DND-41 (cell line): Measurements from ENCODE around the gene TET1.
"Not testable (repeated sequence)": the region's sequence is repeated elsewhere in the genome, so short reads cannot be mapped to it uniquely, and the experiment has no call there.

ENCODE experiments used
- ATAC-seq: fragments of 200-7000 bp; cut with Tn5 transposase; 3 replicates; pipeline ENCODE4 v1.9.1; 2021; ENCODE audit warnings: low read depth; ENCODE audit not compliant: insufficient read depth
- DNase-seq: peaks from one replicate; pipeline ENCODE4 v3.0.0-alpha.2; 2020
- H2AFZ ChIP-seq: 2 replicates; pipeline ENCODE4 v1.6.0; 2012; ENCODE audit warnings: low read depth, low read length
- H3K27ac ChIP-seq: 2 replicates; pipeline ENCODE4 v1.5.1; 2012; ENCODE audit warnings: low read length, inconsistent platforms
- H3K27me3 ChIP-seq: fragments of 200-600 bp; sonication (generic); 2 replicates; pipeline ENCODE4 v1.6.0; 2012; ENCODE audit warnings: low read length, mild to moderate bottlenecking, inconsistent platforms; ENCODE audit not compliant: insufficient read depth, poor library complexity
- H3K36me3 ChIP-seq: 2 replicates; pipeline ENCODE4 v1.5.1; 2012; ENCODE audit warnings: low read length, inconsistent platforms; ENCODE audit not compliant: insufficient read depth
- H3K4me1 ChIP-seq: 2 replicates; pipeline ENCODE4 v1.5.1; 2012; ENCODE audit warnings: mild to moderate bottlenecking, low read length; ENCODE audit not compliant: insufficient read depth
- H3K4me2 ChIP-seq: 2 replicates; pipeline ENCODE4 v1.6.0; 2012; ENCODE audit warnings: mild to moderate bottlenecking, moderate library complexity, low read length, inconsistent platforms; ENCODE audit not compliant: insufficient read depth
- H3K4me3 ChIP-seq, 2 experiments: fragments of 200-600 bp in 1 of 2; shearing (Covaris generic) in 1 of 2; 2 replicates each; pipeline ENCODE4 v1.5.1; 2012 to 2016; ENCODE audit warnings: inconsistent platforms in 2 of 2, low read length in 2 of 2, mild to moderate bottlenecking in 2 of 2, low read depth in 1 of 2, moderate library complexity in 1 of 2
- H3K79me2 ChIP-seq: 2 replicates; pipeline ENCODE4 v1.6.0; 2012; ENCODE audit warnings: low read length, inconsistent platforms; ENCODE audit not compliant: insufficient read depth
- H3K9ac ChIP-seq: 2 replicates; pipeline ENCODE4 v1.6.0; 2012; ENCODE audit warnings: low read depth, mild to moderate bottlenecking, inconsistent platforms, low read length, moderate library complexity
- H3K9me3 ChIP-seq: 2 replicates; pipeline ENCODE4 v1.5.1; 2012; ENCODE audit warnings: low read length, moderate library complexity, mild to moderate bottlenecking, inconsistent platforms; ENCODE audit not compliant: insufficient read depth, severe bottlenecking
- H4K20me1 ChIP-seq: 2 replicates; pipeline ENCODE4 v1.6.0; 2012; ENCODE audit warnings: low read length; ENCODE audit not compliant: insufficient read depth
- EZH2 ChIP-seq: IDR thresholded peaks from 3 replicates; pipeline ENCODE4 v1.6.1; 2012; ENCODE audit warnings: borderline replicate concordance, low read depth, mild to moderate bottlenecking, moderate library complexity, low read length, inconsistent platforms; ENCODE audit not compliant: severe bottlenecking
- TF ChIP-seq, protein P1 (sequence below): IDR thresholded peaks from 2 replicates; pipeline ENCODE4 v1.5.1; 2012; ENCODE audit warnings: borderline replicate concordance, low read length, moderate library complexity, mild to moderate bottlenecking; ENCODE audit not compliant: poor library complexity, severe bottlenecking; ENCODE audit errors: extremely low read depth

The TET1 gene

DNA sequence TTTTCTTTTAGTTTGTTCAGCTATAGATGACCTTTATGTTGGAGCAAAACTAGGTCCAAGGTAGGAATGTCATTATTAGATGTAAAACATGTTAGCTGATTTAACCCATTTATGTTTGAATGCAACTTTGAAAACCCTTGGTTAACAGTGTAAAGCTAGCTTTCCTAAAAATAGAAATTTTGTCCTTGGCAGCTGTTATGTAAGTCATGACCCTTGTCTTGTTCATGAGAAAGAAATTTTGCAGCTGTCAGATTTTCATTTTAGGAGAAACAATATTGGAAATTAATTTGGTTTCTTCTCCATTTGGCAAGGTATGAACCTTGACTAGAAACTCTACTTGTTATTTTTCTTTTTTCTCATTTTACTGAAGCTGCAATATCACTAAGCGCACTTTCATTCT is 137.0 kb downstream of the TET1 start:
- H3K9me3 ChIP-seq, result no peaks in the 10 kb centered on the region
- DNase-seq (no peak), ATAC-seq (no peak)
- no peaks in the 10 kb centered on the region for H3K36me3 ChIP-seq
- no peaks in the 10 kb centered on the region for H3K4me1 ChIP-seq
- no peaks in the 10 kb centered on the region for H3K79me2 ChIP-seq
- H3K4me3 ChIP-seq, result no peak overlapping the region
- no peak overlapping the region for H3K9ac ChIP-seq
- H4K20me1 ChIP-seq, result no peaks in the 10 kb centered on the region
- no peak overlapping the region for H3K4me2 ChIP-seq
- TF ChIP-seq, protein P1, sequence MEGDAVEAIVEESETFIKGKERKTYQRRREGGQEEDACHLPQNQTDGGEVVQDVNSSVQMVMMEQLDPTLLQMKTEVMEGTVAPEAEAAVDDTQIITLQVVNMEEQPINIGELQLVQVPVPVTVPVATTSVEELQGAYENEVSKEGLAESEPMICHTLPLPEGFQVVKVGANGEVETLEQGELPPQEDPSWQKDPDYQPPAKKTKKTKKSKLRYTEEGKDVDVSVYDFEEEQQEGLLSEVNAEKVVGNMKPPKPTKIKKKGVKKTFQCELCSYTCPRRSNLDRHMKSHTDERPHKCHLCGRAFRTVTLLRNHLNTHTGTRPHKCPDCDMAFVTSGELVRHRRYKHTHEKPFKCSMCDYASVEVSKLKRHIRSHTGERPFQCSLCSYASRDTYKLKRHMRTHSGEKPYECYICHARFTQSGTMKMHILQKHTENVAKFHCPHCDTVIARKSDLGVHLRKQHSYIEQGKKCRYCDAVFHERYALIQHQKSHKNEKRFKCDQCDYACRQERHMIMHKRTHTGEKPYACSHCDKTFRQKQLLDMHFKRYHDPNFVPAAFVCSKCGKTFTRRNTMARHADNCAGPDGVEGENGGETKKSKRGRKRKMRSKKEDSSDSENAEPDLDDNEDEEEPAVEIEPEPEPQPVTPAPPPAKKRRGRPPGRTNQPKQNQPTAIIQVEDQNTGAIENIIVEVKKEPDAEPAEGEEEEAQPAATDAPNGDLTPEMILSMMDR, result no peak
- TF ChIP-seq EZH2, result no peak
- H3K27ac ChIP-seq, result no peak overlapping the region
- no peaks in the 10 kb centered on the region for H3K27me3 ChIP-seq
- no peak overlapping the region for H2AFZ ChIP-seq

DNA sequence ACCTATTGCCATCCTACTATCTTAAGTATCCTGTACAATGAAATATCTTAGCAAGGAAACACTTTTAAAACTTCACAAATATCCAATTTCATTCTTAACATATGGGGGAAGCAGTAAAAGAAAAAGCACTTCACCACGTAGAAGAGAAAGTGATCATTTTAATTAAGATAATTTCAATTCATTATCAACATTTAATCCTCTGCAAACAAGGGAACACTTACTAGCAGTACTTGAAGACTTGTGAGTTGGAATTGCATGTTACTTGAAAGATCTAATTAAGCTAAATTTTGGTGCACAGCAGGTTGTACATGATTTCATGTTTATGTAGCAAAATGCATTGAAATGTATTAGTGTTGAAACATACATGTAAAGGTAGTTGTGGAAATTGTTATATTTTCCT is 140.1 kb downstream of the TET1 start:
- H3K4me2 ChIP-seq, result no peak overlapping the region
- no peak overlapping the region for H3K4me3 ChIP-seq
- ATAC-seq (no peak), DNase-seq (no peak)
- no peak overlapping the region for H3K27ac ChIP-seq
- H3K27me3 ChIP-seq, result no peaks in the 10 kb centered on the region
- H3K9me3 ChIP-seq, result no peaks in the 10 kb centered on the region
- H4K20me1 ChIP-seq, result no peaks in the 10 kb centered on the region
- no peak overlapping the region for H2AFZ ChIP-seq
- no peaks in the 10 kb centered on the region for H3K4me1 ChIP-seq
- TF ChIP-seq, protein P1, result no peak
- no peak for TF ChIP-seq EZH2
- H3K9ac ChIP-seq, result no peak overlapping the region
- no peaks in the 10 kb centered on the region for H3K36me3 ChIP-seq
- no peaks in the 10 kb centered on the region for H3K79me2 ChIP-seq

DNA sequence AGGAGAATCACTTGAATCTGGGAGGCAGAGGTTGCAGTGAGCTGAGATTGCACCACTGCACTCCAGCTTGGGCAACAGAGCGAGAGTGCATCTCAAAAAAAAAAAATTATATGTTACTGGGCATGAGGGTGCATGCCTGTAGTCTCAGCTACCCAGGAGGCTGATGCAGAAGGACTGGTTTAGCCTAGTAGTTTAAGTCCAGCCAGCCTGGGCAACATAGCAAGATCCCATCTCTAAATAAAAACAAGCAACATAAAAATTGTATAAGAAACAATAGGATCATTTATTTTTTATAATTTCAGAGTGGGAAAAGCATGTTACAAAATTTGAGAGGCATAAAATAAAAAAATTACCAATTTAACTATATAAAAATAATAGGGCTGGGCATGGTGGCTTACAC is 145.4 kb downstream of the TET1 start:
- Histone ChIP-seq H3K4me1 (no peaks in the 10 kb centered on the region), H3K36me3 (no peaks in the 10 kb centered on the region), H3K4me2 (no peak overlapping the region), H3K79me2 (no peaks in the 10 kb centered on the region), H3K9me3 (no peaks in the 10 kb centered on the region), H3K27me3 (no peaks in the 10 kb centered on the region), H3K4me3 (no peak overlapping the region), H2AFZ (no peak overlapping the region), H3K9ac (no peak overlapping the region), H3K27ac (no peak overlapping the region), H4K20me1 (no peaks in the 10 kb centered on the region)
- ATAC-seq (no peak), DNase-seq (no peak)
- TF ChIP-seq, protein P1, result no peak
- no peak for TF ChIP-seq EZH2

DNA sequence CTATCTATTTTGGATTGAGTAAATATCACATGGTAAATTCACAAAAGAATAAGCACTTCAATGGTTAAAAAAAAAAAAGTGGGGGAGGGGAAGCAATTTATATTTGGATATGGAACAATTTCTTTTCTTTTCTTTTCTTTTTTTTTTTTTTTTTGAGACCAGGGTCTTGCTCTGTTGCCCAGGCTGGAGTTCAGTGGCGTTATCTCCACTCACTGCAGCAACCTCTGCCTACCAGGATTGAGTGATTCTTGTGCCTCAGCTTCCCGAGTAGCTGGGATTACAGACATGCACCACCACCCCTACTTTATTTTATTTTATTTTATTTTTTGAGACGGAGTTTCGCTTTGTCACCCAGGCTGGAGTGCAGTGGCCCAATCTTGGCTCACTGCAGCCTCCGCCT is 148.8 kb downstream of the TET1 start:
- not testable (repeated sequence) for H3K36me3 ChIP-seq, H4K20me1 ChIP-seq, ATAC-seq, H2AFZ ChIP-seq, DNase-seq, H3K4me2 ChIP-seq, H3K27ac ChIP-seq, H3K9ac ChIP-seq, H3K4me3 ChIP-seq, H3K4me1 ChIP-seq, H3K79me2 ChIP-seq, H3K9me3 ChIP-seq, H3K27me3 ChIP-seq

DNA sequence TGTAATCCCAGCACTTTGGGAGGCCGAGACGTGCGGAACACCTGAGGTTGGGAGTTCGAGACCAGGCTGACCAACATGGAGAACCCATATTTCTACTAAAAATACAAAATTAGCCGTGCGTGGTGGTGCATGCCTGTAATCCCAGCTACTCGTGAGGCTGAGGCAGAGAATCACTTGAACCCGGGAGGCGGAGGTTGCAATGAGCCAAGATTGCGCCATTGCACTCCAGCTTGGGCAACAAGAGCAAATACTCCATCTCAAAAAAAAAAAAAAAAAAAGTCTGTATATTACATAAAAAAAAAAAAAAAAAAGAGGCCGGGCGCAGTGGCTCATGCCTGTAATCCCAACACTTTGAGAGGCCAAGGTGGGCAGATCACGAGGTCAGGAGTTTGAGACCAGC is 152.9 kb downstream of the TET1 start:
- H3K4me3 ChIP-seq, H3K79me2 ChIP-seq, H3K36me3 ChIP-seq, H3K4me1 ChIP-seq, H3K9me3 ChIP-seq, DNase-seq, H4K20me1 ChIP-seq, H3K27ac ChIP-seq, H3K27me3 ChIP-seq, ATAC-seq, H2AFZ ChIP-seq, H3K4me2 ChIP-seq, H3K9ac ChIP-seq: not testable (repeated sequence)
